ENCODE data around the gene DNAJC18. TPM values are rescaled to one million over a fixed set of nuclear protein-coding genes. Genes with fewer than 3 reads are reported as not detected.

DNAJC18 gene
- total RNA-seq, 1 experiment from 2014 or later, result 16.7 TPM

DNA sequence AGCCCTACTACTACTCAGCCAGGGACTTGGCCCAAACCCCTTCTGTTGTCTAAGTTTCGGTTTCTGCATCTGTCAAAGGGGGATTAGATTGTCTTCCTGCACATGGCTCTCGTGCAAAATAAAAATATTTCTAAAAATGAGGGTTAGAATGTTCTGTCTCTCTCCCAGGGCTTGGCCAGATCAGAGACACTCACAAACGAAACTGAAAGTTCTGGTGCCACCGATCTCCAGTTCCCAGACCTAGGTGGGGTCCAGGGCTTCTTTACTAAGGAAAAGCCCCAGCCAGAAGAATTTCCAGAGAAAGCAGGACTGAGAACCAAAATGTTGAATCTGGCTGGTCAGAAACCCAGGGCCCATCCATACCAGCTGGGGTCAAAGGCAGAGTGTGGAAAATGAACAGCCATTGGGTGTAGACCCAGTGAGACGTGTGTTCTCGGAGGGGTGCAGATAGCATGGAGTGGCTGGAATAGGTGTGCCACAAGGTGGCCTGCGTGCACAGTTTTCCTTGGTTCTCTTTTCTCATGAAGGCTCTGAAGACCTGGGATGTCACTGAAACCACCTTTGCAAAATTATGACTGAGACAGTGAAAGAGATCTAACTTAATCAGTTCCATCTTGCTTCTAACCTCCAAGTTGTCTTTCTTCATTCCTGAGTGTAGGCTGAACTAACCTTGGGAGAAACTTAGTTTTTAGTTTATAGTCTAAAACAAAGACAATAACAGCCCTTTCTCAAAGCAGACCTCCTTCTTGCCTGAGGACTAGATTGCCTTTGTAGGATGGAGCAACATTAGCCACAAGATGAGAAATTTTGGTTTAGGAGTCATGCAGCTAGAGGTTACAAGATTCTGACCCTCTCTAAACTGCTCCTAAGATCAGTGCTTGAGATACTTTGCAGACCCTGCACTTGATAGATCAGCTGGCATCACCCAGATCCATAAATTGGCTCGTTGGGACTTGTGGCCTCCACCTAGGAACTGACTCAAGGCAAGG, 54.0 kb downstream of the DNAJC18 start:
- no peaks in the 10 kb centered on the region for H3K9me3 ChIP-seq (ENCODE audit: low read depth, low read length, poor library complexity, severe bottlenecking)
- POLR2A ChIA-PET (ENCODE audit: low non-redundant PET), result no interaction called here
- DNase-seq (ENCODE audit: low spot score), result no peak
- H3K4me1 ChIP-seq (ENCODE audit: insufficient read depth, low read length, poor library complexity, severe bottlenecking), result peaks cover 13% of the 10 kb centered on the region
- CTCF ChIA-PET, result no interaction called here
- no TSS peak for BruUV-seq (replicated peaks)
- H3K4me3 ChIP-seq (ENCODE audit: low read depth, low read length, poor library complexity, severe bottlenecking), result no peak overlapping the region
- no peaks in the 10 kb centered on the region for H3K27me3 ChIP-seq (replicated peaks; ENCODE audit: insufficient read depth, low read depth, low read length, poor library complexity)
- H3K27ac ChIP-seq (ENCODE audit: low read depth, low read length, poor library complexity, severe bottlenecking), result no peak overlapping the region
- intact Hi-C loops (cut with micrococcal nuclease; ENCODE audit: unreplicated experiment), result no loop called here
- TF ChIP-seq CTCF (conservative IDR thresholded peaks at IDR 0.05; ENCODE audit: low read depth, low read length), result no peak
- no peak for TF ChIP-seq EZH2 (IDR thresholded peaks at IDR 0.05; ENCODE audit: borderline replicate concordance, low read depth, low read length, poor library complexity, severe bottlenecking)
- H3K36me3 ChIP-seq (ENCODE audit: insufficient read depth, low read length, poor library complexity, severe bottlenecking), result no peaks in the 10 kb centered on the region

DNA sequence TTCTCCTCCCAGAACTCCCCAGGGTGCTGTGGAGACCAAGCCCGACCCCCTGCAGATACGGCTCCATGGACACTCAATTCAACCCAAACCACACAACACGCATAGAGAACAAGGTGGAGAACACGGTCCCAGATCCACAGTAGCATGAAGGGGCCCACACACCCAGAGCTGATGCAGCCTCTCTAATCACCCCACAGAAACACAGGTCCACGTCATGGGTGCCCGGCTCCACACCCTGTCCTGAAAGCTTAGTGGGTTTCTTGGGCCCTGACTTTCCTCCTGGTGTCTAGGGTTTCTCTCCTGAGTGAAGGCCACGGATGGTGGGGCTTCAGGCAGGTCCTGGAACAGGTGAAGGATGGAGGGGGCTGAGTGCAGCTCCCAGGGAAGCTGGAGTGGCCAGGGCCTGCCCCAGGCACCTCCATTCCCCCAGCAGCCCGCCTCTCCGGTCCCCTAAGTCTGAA, 54.7 kb downstream of the DNAJC18 start:
- no peak for DNase-seq (ENCODE audit: low spot score)
- Histone ChIP-seq H3K4me3 (ENCODE audit: low read depth, low read length, poor library complexity, severe bottlenecking) (no peak overlapping the region), H3K27me3 (replicated peaks; ENCODE audit: insufficient read depth, low read depth, low read length, poor library complexity) (no peaks in the 10 kb centered on the region), H3K27ac (ENCODE audit: low read depth, low read length, poor library complexity, severe bottlenecking) (no peak overlapping the region), H3K36me3 (ENCODE audit: insufficient read depth, low read length, poor library complexity, severe bottlenecking) (no peaks in the 10 kb centered on the region), H3K9me3 (ENCODE audit: low read depth, low read length, poor library complexity, severe bottlenecking) (no peaks in the 10 kb centered on the region), H3K4me1 (ENCODE audit: insufficient read depth, low read length, poor library complexity, severe bottlenecking) (peaks cover 13% of the 10 kb centered on the region)
- no peak for TF ChIP-seq EZH2 (IDR thresholded peaks at IDR 0.05; ENCODE audit: borderline replicate concordance, low read depth, low read length, poor library complexity, severe bottlenecking)
- TF ChIP-seq CTCF (conservative IDR thresholded peaks at IDR 0.05; ENCODE audit: low read depth, low read length), result no peak
- intact Hi-C loops (cut with micrococcal nuclease; ENCODE audit: unreplicated experiment), result no loop called here
- no TSS peak for BruUV-seq (replicated peaks)
- CTCF ChIA-PET, result no interaction called here
- POLR2A ChIA-PET (ENCODE audit: low non-redundant PET), result no interaction called here

DNA sequence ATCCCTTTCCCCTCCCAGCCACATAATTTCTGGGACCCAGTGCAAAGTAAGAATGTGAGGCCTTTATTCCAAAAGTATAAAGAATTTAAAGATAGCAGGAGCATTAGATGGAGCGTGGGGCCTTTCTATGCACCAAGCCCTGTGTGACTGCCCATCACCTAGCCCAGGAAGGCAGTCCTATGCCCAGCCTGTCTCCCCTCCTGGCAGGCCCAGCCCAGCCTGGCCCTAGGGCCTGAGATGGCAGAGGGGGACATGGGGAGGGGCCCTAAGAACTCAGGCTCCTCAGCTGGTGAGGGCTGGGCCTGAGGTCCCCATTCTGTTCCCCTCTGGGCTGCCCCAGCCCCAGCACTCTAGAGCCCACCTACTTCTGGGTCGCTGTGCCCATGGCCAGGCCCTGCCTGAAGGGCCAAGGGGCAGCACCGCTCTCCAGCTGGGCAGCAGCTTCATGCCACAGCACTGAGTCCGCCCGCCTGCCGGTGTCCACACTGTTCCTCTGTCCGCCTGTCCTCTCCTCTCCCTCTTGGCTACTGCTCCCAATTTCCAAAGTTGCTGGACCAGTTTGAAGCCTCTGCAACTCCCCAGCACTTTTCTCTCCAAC, 55.2 kb downstream of the DNAJC18 start:
- intact Hi-C loops (cut with micrococcal nuclease; ENCODE audit: unreplicated experiment), result no loop called here
- Histone ChIP-seq H3K27me3 (replicated peaks; ENCODE audit: insufficient read depth, low read depth, low read length, poor library complexity) (no peaks in the 10 kb centered on the region), H3K36me3 (ENCODE audit: insufficient read depth, low read length, poor library complexity, severe bottlenecking) (no peaks in the 10 kb centered on the region), H3K4me3 (ENCODE audit: low read depth, low read length, poor library complexity, severe bottlenecking) (no peak overlapping the region), H3K9me3 (ENCODE audit: low read depth, low read length, poor library complexity, severe bottlenecking) (no peaks in the 10 kb centered on the region), H3K4me1 (ENCODE audit: insufficient read depth, low read length, poor library complexity, severe bottlenecking) (peaks cover 13% of the 10 kb centered on the region), H3K27ac (ENCODE audit: low read depth, low read length, poor library complexity, severe bottlenecking) (no peak overlapping the region)
- ChIA-PET POLR2A (ENCODE audit: low non-redundant PET) (no interaction called here), CTCF (no interaction called here)
- no TSS peak for BruUV-seq (replicated peaks)
- DNase-seq (ENCODE audit: low spot score), result no peak
- no peak for TF ChIP-seq CTCF (conservative IDR thresholded peaks at IDR 0.05; ENCODE audit: low read depth, low read length)
- TF ChIP-seq EZH2 (IDR thresholded peaks at IDR 0.05; ENCODE audit: borderline replicate concordance, low read depth, low read length, poor library complexity, severe bottlenecking), result no peak

All from A673 (cell line).